ENCODE measurements around the gene ETS1. TPM values are rescaled to one million over a fixed set of nuclear protein-coding genes. Genes with fewer than 3 reads are reported as not detected.

Gene ETS1
- total RNA-seq, 1 donor from 2014 or later: 55.9 TPM

DNA sequence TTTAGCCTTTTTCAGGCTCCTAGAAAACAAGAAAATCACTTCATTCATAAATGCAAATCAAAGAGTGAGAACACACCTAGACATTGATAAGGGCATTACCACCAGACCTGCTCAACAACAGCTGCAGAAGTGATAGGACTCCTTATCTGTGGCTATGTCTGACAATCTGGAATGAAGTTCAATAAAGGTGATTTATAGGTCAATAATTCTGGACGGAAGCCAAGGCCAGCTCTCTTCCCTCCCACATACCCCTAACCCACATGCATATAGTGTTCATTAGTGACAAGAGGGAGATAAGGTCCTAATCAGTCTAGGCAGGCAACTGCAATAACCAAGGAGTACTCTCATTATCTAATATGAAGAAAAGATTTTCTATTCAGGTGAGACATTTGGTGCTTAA lies 111.3 kb downstream of the ETS1 start:
- Mint-ChIP-seq H3K27me3 (ENCODE audit: low read depth) (peaks cover 6% of the 10 kb centered on the region), H3K9me3 (no peaks in the 10 kb centered on the region), H3K36me3 (ENCODE audit: low read depth) (peaks cover 2% of the 10 kb centered on the region), H3K27ac (ENCODE audit: unreplicated experiment) (no peak overlapping the region), H3K4me3 (no peak overlapping the region), H3K4me1 (peaks cover 18% of the 10 kb centered on the region)
- DNase-seq (ENCODE audit: low read depth, low spot score): no peak
- TF ChIP-seq, protein P1, sequence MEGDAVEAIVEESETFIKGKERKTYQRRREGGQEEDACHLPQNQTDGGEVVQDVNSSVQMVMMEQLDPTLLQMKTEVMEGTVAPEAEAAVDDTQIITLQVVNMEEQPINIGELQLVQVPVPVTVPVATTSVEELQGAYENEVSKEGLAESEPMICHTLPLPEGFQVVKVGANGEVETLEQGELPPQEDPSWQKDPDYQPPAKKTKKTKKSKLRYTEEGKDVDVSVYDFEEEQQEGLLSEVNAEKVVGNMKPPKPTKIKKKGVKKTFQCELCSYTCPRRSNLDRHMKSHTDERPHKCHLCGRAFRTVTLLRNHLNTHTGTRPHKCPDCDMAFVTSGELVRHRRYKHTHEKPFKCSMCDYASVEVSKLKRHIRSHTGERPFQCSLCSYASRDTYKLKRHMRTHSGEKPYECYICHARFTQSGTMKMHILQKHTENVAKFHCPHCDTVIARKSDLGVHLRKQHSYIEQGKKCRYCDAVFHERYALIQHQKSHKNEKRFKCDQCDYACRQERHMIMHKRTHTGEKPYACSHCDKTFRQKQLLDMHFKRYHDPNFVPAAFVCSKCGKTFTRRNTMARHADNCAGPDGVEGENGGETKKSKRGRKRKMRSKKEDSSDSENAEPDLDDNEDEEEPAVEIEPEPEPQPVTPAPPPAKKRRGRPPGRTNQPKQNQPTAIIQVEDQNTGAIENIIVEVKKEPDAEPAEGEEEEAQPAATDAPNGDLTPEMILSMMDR (conservative IDR thresholded peaks at IDR 0.05): no peak

DNA sequence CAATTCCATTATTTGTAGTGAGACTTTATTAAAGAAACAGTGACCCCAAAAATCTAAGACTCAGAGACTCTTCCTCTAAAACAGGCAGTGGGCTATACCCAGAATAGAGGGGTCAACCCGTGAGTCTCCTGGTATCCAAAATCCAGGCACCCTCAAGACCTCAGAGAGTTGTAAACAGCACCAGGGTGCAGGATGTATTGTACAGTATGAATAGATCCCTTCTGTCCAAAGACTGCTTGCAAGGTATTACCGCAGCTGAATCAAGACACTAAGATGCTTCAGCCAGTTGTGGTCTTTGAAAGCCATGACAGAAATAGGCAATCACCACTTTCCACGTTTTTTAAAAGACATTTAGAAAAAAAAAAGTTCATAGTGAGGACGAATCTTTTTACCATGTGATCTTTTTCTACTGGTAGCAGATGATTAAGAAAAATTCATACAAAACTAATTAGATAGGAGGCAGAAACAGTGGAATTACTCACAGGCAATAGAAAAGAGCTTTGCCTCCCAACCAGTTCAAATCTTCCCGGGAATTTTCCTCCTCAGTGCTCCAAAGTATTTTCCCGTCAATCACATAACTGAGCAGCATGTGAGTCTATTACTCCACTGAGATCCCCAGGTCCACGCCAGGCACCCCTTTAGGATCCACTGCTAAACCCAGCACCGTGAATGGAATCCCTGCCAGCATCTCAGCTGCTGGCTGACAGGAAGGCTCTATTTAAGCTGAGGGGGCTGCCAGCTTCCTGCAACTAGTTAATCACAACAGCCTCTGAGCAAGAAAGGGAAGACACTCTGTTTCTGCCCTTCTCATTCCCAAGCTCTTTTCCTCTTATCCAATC lies 113.1 kb downstream of the ETS1 start:
- Mint-ChIP-seq H3K4me1 (peaks cover 18% of the 10 kb centered on the region), H3K9me3 (no peaks in the 10 kb centered on the region), H3K27ac (ENCODE audit: unreplicated experiment) (no peak overlapping the region), H3K27me3 (ENCODE audit: low read depth) (peaks cover 2% of the 10 kb centered on the region), H3K4me3 (no peak overlapping the region), H3K36me3 (ENCODE audit: low read depth) (peaks cover 5% of the 10 kb centered on the region)
- TF ChIP-seq, protein P1 (conservative IDR thresholded peaks at IDR 0.05): no peak
- DNase-seq (ENCODE audit: low read depth, low spot score): no peak

DNA sequence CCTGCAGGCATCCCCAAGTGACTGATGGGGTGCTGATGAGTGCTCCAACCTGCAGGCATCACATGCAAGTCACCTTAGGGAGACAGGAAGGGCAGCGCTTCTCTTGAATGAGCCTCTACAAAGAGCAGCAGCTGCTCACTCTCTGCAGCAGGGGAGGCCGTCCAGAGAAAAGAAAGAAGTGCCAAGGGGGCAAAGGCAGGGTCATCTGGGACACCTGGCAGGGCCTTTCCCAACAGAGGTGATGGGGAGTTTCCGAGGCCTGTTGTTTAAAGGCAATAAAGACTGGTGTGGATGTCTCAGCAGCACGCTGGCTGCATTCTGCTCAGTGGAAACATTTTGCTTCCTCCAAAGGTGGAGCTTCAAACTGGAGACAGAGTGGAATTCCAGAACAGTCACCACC lies 113.7 kb downstream of the ETS1 start:
- Mint-ChIP-seq H3K9me3 (no peaks in the 10 kb centered on the region), H3K4me1 (peaks cover 18% of the 10 kb centered on the region), H3K27me3 (ENCODE audit: low read depth) (peaks cover 3% of the 10 kb centered on the region), H3K4me3 (no peak overlapping the region), H3K36me3 (ENCODE audit: low read depth) (peaks cover 5% of the 10 kb centered on the region), H3K27ac (ENCODE audit: unreplicated experiment) (no peak overlapping the region)
- DNase-seq (ENCODE audit: low read depth, low spot score): no peak
- TF ChIP-seq, protein P1 (conservative IDR thresholded peaks at IDR 0.05): no peak

DNA sequence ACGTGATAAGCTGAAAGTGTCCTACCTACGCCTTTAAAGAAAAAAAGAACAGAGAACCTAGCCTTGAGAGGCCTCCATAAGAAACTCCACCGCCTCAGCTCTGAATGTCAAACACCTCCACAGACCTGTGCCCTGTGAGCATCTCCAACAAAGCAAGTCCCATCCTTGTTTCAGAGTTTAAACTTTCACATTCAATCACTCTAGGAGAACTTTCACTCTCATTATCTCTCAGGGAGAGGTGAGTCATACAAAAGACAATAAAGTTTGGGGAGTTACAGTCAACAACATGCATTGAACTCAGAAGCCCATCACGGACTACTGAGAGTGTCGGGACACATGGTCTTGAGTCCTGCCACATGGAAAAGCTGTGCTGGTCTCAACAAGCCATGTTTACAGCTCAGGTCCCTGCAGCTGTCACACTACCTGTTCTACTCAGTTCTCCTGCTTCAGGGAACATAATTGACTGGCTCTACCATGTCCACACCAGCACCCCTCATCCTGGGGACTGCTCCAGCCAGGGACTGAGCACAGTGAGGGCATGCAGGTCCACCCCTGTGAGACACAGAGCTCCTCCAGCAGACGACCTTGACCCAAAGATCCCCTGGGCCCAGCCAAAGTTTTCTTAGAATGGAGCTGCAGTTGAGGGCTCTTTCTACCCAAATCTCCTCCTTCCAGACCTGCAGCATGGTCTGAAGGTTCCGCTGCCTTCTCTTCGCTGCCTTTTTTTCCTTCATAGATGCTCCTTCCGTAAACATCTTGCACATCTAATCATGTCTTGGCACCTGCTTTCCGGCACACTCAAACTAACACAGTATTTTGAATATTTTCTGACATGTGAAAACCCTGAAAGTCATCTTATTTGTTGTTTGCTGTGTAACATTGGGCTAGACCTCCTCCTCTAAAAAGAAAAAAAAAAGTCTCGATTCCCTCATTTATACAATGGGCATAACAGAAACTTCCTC lies 114.9 kb downstream of the ETS1 start:
- H3K4me3 Mint-ChIP-seq: no peak overlapping the region
- no peak for DNase-seq (ENCODE audit: low read depth, low spot score)
- no peaks in the 10 kb centered on the region for H3K9me3 Mint-ChIP-seq
- peaks cover 6% of the 10 kb centered on the region for H3K27me3 Mint-ChIP-seq (ENCODE audit: low read depth)
- no peak overlapping the region for H3K27ac Mint-ChIP-seq (ENCODE audit: unreplicated experiment)
- H3K36me3 Mint-ChIP-seq (ENCODE audit: low read depth): peaks cover 6% of the 10 kb centered on the region
- TF ChIP-seq, protein P1 (conservative IDR thresholded peaks at IDR 0.05): no peak
- peaks cover 31% of the 10 kb centered on the region for H3K4me1 Mint-ChIP-seq

DNA sequence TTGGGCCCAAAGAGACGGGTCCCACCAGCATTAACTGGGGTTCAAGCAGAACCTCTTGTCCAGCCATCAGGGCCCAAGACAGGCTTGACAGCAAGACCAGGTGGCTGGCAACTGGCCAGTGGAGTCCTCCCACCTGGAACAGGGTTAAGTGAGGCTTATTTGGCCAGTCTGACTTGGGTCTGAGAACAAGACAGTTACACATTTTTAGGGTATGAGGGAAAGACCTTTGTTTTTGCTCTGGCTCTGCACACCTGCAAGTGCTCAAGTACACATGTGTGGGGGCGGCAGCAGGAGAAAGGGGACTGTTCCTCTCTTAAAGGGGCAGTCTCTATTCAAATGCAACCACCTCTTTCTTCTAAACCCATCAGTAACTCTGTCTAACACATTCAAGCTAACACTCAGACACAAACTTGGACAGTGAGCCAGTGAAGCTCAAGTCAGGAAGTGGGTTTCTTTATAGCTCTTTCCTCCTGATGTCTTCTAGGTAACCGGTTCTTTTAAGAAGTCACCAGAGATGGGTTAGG lies 116.2 kb downstream of the ETS1 start:
- peaks cover 5% of the 10 kb centered on the region for H3K36me3 Mint-ChIP-seq (ENCODE audit: low read depth)
- no peak overlapping the region for H3K4me3 Mint-ChIP-seq
- DNase-seq (ENCODE audit: low read depth, low spot score): no peak
- H3K27me3 Mint-ChIP-seq (ENCODE audit: low read depth): peaks cover 6% of the 10 kb centered on the region
- no peaks in the 10 kb centered on the region for H3K9me3 Mint-ChIP-seq
- TF ChIP-seq, protein P1 (conservative IDR thresholded peaks at IDR 0.05): no peak
- H3K27ac Mint-ChIP-seq (ENCODE audit: unreplicated experiment): no peak overlapping the region
- H3K4me1 Mint-ChIP-seq: peaks cover 36% of the 10 kb centered on the region
